K562 (cell line): ENCODE results near the gene ICAM2. TPM values are rescaled to one million over a fixed set of nuclear protein-coding genes. Genes with fewer than 3 reads are reported as not detected.

Experiments
- ARID1B ChIP-seq: fragments of 450-650 bp; IDR thresholded peaks from 2 replicates; pipeline ENCODE4 v1.6.1; 2016; ENCODE audit warnings: antibody characterized with exemption, mild to moderate bottlenecking, inconsistent platforms
- BRF1 ChIP-seq: IDR thresholded peaks from 3 replicates; pipeline ENCODE4 v1.6.1; 2011; ENCODE audit warnings: borderline replicate concordance, mild to moderate bottlenecking; ENCODE audit not compliant: insufficient read length; ENCODE audit errors: extremely low read depth
- CLOCK ChIP-seq: fragments of 250-450 bp; sonication (Bioruptor Pico); IDR thresholded peaks from 2 replicates; pipeline ENCODE4 v1.4.0; 2020; ENCODE audit warnings: mild to moderate bottlenecking, moderate library complexity, borderline replicate concordance
- DIDO1 ChIP-seq: fragments of 450-650 bp; IDR thresholded peaks from 2 replicates; pipeline ENCODE4 v1.6.1; 2016; ENCODE audit warnings: low read depth, missing biosample characterization, missing genetic modification characterization
- DMBX1 ChIP-seq: fragments of 250-450 bp; sonication (Bioruptor Pico); IDR thresholded peaks from 2 replicates; pipeline ENCODE4 v1.8.0; 2022; ENCODE audit warnings: inconsistent platforms, mild to moderate bottlenecking, moderate library complexity, borderline replicate concordance
- EWSR1 ChIP-seq: fragments of 450-650 bp; IDR thresholded peaks from 2 replicates; pipeline ENCODE4 v1.6.1; 2018; ENCODE audit warnings: borderline replicate concordance, mild to moderate bottlenecking, low read depth, moderate library complexity; ENCODE audit not compliant: partially characterized antibody
- FOXK2 ChIP-seq, 2 experiments: fragments of 450-650 bp; IDR thresholded peaks in 1 of 2; conservative IDR thresholded peaks in 1 of 2; 2 replicates each; pipeline ENCODE4 v1.6.1; 2016; ENCODE audit warnings: low read depth in 2 of 2, mild to moderate bottlenecking in 1 of 2
- LCOR ChIP-seq: sonication (generic); formaldehyde crosslinking; IDR thresholded peaks from 2 replicates; pipeline ENCODE4 v1.8.0; 2022; ENCODE audit warnings: mild to moderate bottlenecking, missing genetic modification reagents
- MCM2 ChIP-seq: fragments of 450-650 bp; IDR thresholded peaks from 2 replicates; pipeline ENCODE4 v1.6.1; 2017; ENCODE audit warnings: low read depth, mild to moderate bottlenecking
- MLX ChIP-seq, 2 experiments: fragments of 450-650 bp in 1 of 2; sonication (generic) in 1 of 2; formaldehyde crosslinking; conservative IDR thresholded peaks; 2 replicates each; pipeline versions ENCODE4 v1.4.0 to v1.8.1; 2020 to 2022; ENCODE audit warnings: mild to moderate bottlenecking in 1 of 2, missing genetic modification reagents in 1 of 2
- MYC ChIP-seq, 2 experiments: fragments of 250-450 bp in 1 of 2; sonication (Bioruptor Pico) in 1 of 2; IDR thresholded peaks; 2 replicates each; pipeline versions ENCODE4 v1.5.1 to v1.6.1; 2012 to 2021; ENCODE audit warnings: low read depth in 2 of 2, borderline replicate concordance in 1 of 2, improper control_type of control experiment in 1 of 2, low read length in 1 of 2, mild to moderate bottlenecking in 1 of 2, moderate library complexity in 1 of 2
- NFATC3 ChIP-seq: fragments of 450-650 bp; IDR thresholded peaks from 2 replicates; pipeline ENCODE4 v1.6.1; 2017; ENCODE audit warnings: mild to moderate bottlenecking
- PTTG1 ChIP-seq: fragments of 450-650 bp; IDR thresholded peaks from 2 replicates; pipeline ENCODE4 v1.6.1; 2016; ENCODE audit warnings: low read depth, mild to moderate bottlenecking, missing genetic modification characterization, missing compliant biosample characterization
- PURB ChIP-seq: sonication (generic); formaldehyde crosslinking; IDR thresholded peaks from 2 replicates; pipeline ENCODE4 v1.9.0; 2021; ENCODE audit warnings: low read depth, mild to moderate bottlenecking, missing genetic modification reagents
- RAD51 ChIP-seq: fragments of 450-650 bp; IDR thresholded peaks from 2 replicates; pipeline ENCODE4 v1.7.1; 2016; ENCODE audit warnings: low read depth, mild to moderate bottlenecking, borderline replicate concordance
- RBM14 ChIP-seq: fragments of 200-400 bp; formaldehyde crosslinking; IDR thresholded peaks from 2 replicates; pipeline ENCODE4 v1.6.1; 2018; ENCODE audit warnings: low read depth, mild to moderate bottlenecking, low read length, moderate library complexity, borderline replicate concordance; ENCODE audit not compliant: insufficient read depth
- TAF7 ChIP-seq: fragments of 450-650 bp; IDR thresholded peaks from 2 replicates; pipeline ENCODE4 v1.6.1; 2016; ENCODE audit warnings: missing genetic modification characterization, missing compliant biosample characterization
- TCF7 ChIP-seq: sonication (generic); IDR thresholded peaks from 2 replicates; pipeline ENCODE4 v1.6.1; 2016; ENCODE audit warnings: antibody characterized with exemption, borderline replicate concordance
- TFAP4 ChIP-seq: sonication (generic); formaldehyde crosslinking; IDR thresholded peaks from 2 replicates; pipeline ENCODE4 v1.8.0; 2022; ENCODE audit warnings: missing genetic modification reagents, mild to moderate bottlenecking, moderate library complexity, borderline replicate concordance
- ZNF75A ChIP-seq: fragments of 450-650 bp; formaldehyde crosslinking; IDR thresholded peaks from 2 replicates; pipeline ENCODE4 v1.4.0; 2020; ENCODE audit warnings: mild to moderate bottlenecking
- ZNF766 ChIP-seq: fragments of 200-800 bp; sonication (Bioruptor generic); conservative IDR thresholded peaks from 2 replicates; pipeline ENCODE4 v1.6.1; 2016; ENCODE audit warnings: missing genetic modification characterization, missing compliant biosample characterization
- polyA plus RNA-seq, 8 experiments: library from polyadenylated mRNA; depleted of rRNA in 4 of 8; stranded (reverse) in 5 of 8; unstranded in 3 of 8; fragments of >200 nt; fragmentation: Nextera tagmentation in 2 of 8; fragmentation: Illumina TruSeq in 1 of 8; extraction: Ambion mirVana in 2 of 8; extraction: Trizol in 1 of 8; gene quantifications; 2 replicates each; pipeline versions ENCODE4 v1.2.1 to v1.2.3, GENCODE V29; 2011 to 2014; ENCODE audit warnings: inconsistent platforms in 1 of 8, missing spikeins in 1 of 8
- total RNA-seq, 7 experiments: library from RNA; depleted of rRNA in 6 of 7; stranded (reverse); fragments of >200 nt in 6 of 7; fragmentation: Illumina TruSeq in 2 of 7; extraction: Trizol in 2 of 7; gene quantifications; 2 replicates each; pipeline versions ENCODE4 v1.2.1 to v1.2.3, GENCODE V29; 2011 to 2021; ENCODE audit warnings: low replicate concordance in 1 of 7
- TF ChIP-seq, protein P1 (sequence below), 2 experiments: fragments of 450-650 bp; IDR thresholded peaks; 2 replicates each; pipeline ENCODE4 v1.6.1; 2016

ICAM2 gene
- total and polyA plus RNA-seq, 9 of the 15 experiments (the other 6 are each of a cell fraction or from before 2014, with no cell fraction given), result 37.9 to 89.4 (median 60.6) TPM

GRCh38 chr17:64025732-64026294 lies 5.4 kb upstream of the ICAM2 start (continued):
- TF ChIP-seq CLOCK (CRISPR knock-in tag) (no peak), TFAP4 (CRISPR knock-in tag) (peak; percentile 81; the same call in 1 of the 2 replicates), RAD51 (no peak; the same call in 1 of the 2 replicates), TAF7 (tag) (no peak), FOXK2 (conservative IDR thresholded peaks at IDR 0.05 in 1 of 2, IDR thresholded peaks at IDR 0.05 in 1 of 2; ENCODE audit: low read depth in 2 of 2) (peak; percentile 98 to 99), MYC (IDR thresholded peaks at IDR 0.05; ENCODE audit: low read depth, low read length) (peak; percentile 60; the same call in 1 of the 2 replicates), MYC (CRISPR knock-in tag; IDR thresholded peaks at IDR 0.05; ENCODE audit: borderline replicate concordance, low read depth) (no peak), LCOR (CRISPR knock-in tag) (peak; percentile 88; the same call in 1 of the 2 replicates), ZNF75A (CRISPR knock-in tag) (no peak), NFATC3 (no peak), EWSR1 (no peak), RBM14 (no peak), MCM2 (no peak), ARID1B (peak; percentile 50; the same call in 1 of the 2 replicates), MLX (CRISPR knock-in tag; conservative IDR thresholded peaks at IDR 0.05) (no peak), DIDO1 (tag) (no peak), PTTG1 (no peak), PURB (CRISPR knock-in tag) (no peak), TCF7 (no peak), BRF1 (no peak), DMBX1 (CRISPR knock-in tag) (no peak), ZNF766 (CRISPR knock-in tag) (no peak)
- TF ChIP-seq, protein P1, sequence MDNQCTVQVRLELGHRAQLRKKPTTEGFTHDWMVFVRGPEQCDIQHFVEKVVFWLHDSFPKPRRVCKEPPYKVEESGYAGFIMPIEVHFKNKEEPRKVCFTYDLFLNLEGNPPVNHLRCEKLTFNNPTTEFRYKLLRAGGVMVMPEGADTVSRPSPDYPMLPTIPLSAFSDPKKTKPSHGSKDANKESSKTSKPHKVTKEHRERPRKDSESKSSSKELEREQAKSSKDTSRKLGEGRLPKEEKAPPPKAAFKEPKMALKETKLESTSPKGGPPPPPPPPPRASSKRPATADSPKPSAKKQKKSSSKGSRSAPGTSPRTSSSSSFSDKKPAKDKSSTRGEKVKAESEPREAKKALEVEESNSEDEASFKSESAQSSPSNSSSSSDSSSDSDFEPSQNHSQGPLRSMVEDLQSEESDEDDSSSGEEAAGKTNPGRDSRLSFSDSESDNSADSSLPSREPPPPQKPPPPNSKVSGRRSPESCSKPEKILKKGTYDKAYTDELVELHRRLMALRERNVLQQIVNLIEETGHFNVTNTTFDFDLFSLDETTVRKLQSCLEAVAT (IDR thresholded peaks at IDR 0.05), result peak; percentile 67 to 83; a peak in 3 of 4 replicates
